Vagina (tissue), 2 donors: ENCODE data around the gene ZNF777. TPM values are rescaled to one million over a fixed set of nuclear protein-coding genes. Genes with fewer than 3 reads are reported as not detected.
A peak's percentile ranks its signal among the peaks of the same experiment; 100 is the strongest.

Experiments used
- DNase-seq, 2 donors: peaks; one replicate each; pipeline ENCODE4 v3.0.0-alpha.2; 2017; ENCODE audit errors: extremely low spot score in 2 of 2
- H3K27ac ChIP-seq: fragments of 200-600 bp; sonication (generic); one replicate; pipeline ENCODE4 v1.5.1; 2019
- H3K27me3 ChIP-seq: fragments of 200-600 bp; sonication (generic); one replicate; pipeline ENCODE4 v1.5.1; 2019
- H3K36me3 ChIP-seq, 2 donors: fragments of 200-600 bp; sonication (generic); one replicate each; pipeline ENCODE4 v1.5.1; 2017 to 2019
- H3K4me1 ChIP-seq: fragments of 200-600 bp; sonication (generic); one replicate; pipeline ENCODE4 v1.5.1; 2019
- H3K4me3 ChIP-seq, 2 donors: fragments of 200-600 bp; sonication (generic); 1 replicate in 1 of 2; 2 replicates in 1 of 2; pipeline ENCODE4 v1.5.1; 2016 to 2019
- H3K9me3 ChIP-seq: fragments of 200-600 bp; sonication (generic); one replicate; pipeline ENCODE4 v1.5.1; 2019
- POLR2A ChIP-seq, 2 donors: fragments of 450-650 bp; IDR thresholded peaks; one replicate each; pipeline ENCODE4 v1.6.1; 2017; ENCODE audit warnings: antibody characterized with exemption in 2 of 2, mild to moderate bottlenecking in 2 of 2, moderate library complexity in 2 of 2
- POLR2AphosphoS5 ChIP-seq, 2 donors: sonication (generic); formaldehyde crosslinking; IDR thresholded peaks; one replicate each; pipeline ENCODE4 v1.9.0; 2017; ENCODE audit warnings: antibody characterized with exemption in 2 of 2, mild to moderate bottlenecking in 2 of 2, low read depth in 1 of 2; ENCODE audit not compliant: insufficient read depth in 1 of 2
- intact Hi-C: fragments of 100-400 bp; cut with DNase I; formaldehyde crosslinking; loops from one replicate; pipeline ENCODE4 v1.15.1; 2023
- total RNA-seq: library from RNA; depleted of rRNA; stranded (reverse); fragments of >200 nt; gene quantifications from one replicate; pipeline ENCODE4 v1.2.3, GENCODE V29; 2016
- TF ChIP-seq, protein P1 (sequence below), 3 experiments: fragments of 450-650 bp in 2 of 3; fragments of 200-600 bp in 1 of 3; sonication (generic) in 1 of 3; IDR thresholded peaks; one replicate each; pipeline ENCODE4 v1.5.1; 2017 to 2019; ENCODE audit warnings: antibody characterized with exemption in 3 of 3, mild to moderate bottlenecking in 2 of 3, moderate library complexity in 2 of 3

The ZNF777 gene
- total RNA-seq, 1 donor from 2014 or later, result 13.5 TPM

DNA sequence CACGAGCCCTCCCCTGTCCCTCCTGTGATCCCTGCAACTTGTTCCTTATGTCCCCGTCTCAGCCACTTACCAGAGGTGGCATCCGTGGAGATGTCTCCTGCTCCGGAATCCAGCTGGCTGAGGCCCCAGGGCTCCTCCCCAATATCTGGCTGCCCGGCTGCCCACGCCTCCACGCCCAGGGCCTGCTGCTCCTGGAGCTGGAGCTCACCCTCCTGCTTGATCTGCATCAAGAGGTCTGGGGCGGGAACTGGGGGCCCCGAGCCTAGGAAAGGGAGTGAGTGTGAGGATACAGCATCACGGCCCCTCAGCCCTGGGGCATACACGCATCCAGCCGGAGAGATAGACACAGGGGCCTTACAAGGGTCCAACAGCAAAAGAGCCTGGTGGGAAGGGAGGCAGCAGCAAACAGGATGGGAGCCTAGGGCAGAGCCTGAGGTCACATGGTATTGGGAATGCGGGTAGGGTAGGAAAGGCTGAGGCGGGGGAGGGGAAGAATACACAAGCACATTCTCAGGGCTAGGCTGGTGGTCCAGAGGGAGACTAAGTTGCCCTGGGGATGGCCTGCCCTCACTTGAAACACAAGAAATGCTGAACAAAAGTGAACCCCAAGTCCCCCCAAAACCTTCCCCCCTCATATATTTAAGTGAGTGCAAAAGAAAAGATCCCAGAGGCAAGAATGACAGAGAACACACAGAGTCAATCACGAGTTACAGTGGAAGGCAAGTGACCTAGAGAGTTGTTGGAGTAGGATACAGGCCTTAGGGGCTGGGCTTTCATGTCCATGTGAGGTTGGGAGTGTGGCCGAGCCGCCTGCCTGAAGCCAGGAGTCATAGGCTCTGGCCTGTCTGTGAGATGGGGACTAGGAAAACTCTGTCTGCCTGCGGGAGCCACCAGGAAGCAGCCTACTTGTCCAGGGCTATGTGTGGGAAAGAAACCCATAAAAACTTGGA, 16.9 kb upstream of the ZNF777 start:
- peak in 1 of 2 donors; percentile 74 for DNase-seq
- H3K27ac ChIP-seq, result no peak overlapping the region
- H3K9me3 ChIP-seq, result no peaks in the 10 kb centered on the region
- intact Hi-C loops, result no loop called here
- H3K4me1 ChIP-seq, result no peaks in the 10 kb centered on the region
- H3K27me3 ChIP-seq, result no peaks in the 10 kb centered on the region
- H3K4me3 ChIP-seq, result no peak overlapping the region
- TF ChIP-seq POLR2AphosphoS5 (IDR thresholded peaks at IDR 0.05; ENCODE audit: insufficient read depth in 1 of 2, low read depth in 1 of 2), result no peak
- TF ChIP-seq POLR2A (IDR thresholded peaks at IDR 0.05), result no peak
- TF ChIP-seq, protein P1, sequence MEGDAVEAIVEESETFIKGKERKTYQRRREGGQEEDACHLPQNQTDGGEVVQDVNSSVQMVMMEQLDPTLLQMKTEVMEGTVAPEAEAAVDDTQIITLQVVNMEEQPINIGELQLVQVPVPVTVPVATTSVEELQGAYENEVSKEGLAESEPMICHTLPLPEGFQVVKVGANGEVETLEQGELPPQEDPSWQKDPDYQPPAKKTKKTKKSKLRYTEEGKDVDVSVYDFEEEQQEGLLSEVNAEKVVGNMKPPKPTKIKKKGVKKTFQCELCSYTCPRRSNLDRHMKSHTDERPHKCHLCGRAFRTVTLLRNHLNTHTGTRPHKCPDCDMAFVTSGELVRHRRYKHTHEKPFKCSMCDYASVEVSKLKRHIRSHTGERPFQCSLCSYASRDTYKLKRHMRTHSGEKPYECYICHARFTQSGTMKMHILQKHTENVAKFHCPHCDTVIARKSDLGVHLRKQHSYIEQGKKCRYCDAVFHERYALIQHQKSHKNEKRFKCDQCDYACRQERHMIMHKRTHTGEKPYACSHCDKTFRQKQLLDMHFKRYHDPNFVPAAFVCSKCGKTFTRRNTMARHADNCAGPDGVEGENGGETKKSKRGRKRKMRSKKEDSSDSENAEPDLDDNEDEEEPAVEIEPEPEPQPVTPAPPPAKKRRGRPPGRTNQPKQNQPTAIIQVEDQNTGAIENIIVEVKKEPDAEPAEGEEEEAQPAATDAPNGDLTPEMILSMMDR (IDR thresholded peaks at IDR 0.05), result no peak
- peaks cover 0 to 43% of the 10 kb centered on the region in 2 donors for H3K36me3 ChIP-seq

GRCh38 chr7:149476791-149477190, 15.9 kb upstream of the ZNF777 start:
- intact Hi-C loops, result no loop called here
- Histone ChIP-seq H3K4me3 (no peak overlapping the region), H3K36me3 (peaks cover 0 to 48% of the 10 kb centered on the region in 2 donors), H3K27ac (no peak overlapping the region), H3K9me3 (no peaks in the 10 kb centered on the region), H3K4me1 (no peaks in the 10 kb centered on the region), H3K27me3 (no peaks in the 10 kb centered on the region)
- DNase-seq, result peak in 1 of 2 donors; percentile 54
- no peak for TF ChIP-seq POLR2A (IDR thresholded peaks at IDR 0.05)
- TF ChIP-seq POLR2AphosphoS5 (IDR thresholded peaks at IDR 0.05; ENCODE audit: insufficient read depth in 1 of 2, low read depth in 1 of 2), result no peak
- TF ChIP-seq, protein P1 (IDR thresholded peaks at IDR 0.05), result no peak

GRCh38 chr7:149475121-149476045, 14.5 kb upstream of the ZNF777 start:
- intact Hi-C loops, result no loop called here
- no peaks in the 10 kb centered on the region for H3K27me3 ChIP-seq
- H3K9me3 ChIP-seq, result no peaks in the 10 kb centered on the region
- no peaks in the 10 kb centered on the region for H3K4me1 ChIP-seq
- no peak overlapping the region for H3K4me3 ChIP-seq
- TF ChIP-seq, protein P1 (IDR thresholded peaks at IDR 0.05), result no peak
- TF ChIP-seq POLR2AphosphoS5 (IDR thresholded peaks at IDR 0.05; ENCODE audit: insufficient read depth in 1 of 2, low read depth in 1 of 2), result no peak
- TF ChIP-seq POLR2A (IDR thresholded peaks at IDR 0.05), result no peak
- H3K36me3 ChIP-seq, result peaks cover 0 to 48% of the 10 kb centered on the region in 2 donors
- H3K27ac ChIP-seq, result no peak overlapping the region
- no peak for DNase-seq

GRCh38 chr7:149474309-149475120, 13.7 kb upstream of the ZNF777 start:
- DNase-seq, result peak in 1 of 2 donors; percentile 81
- TF ChIP-seq, protein P1 (IDR thresholded peaks at IDR 0.05), result no peak
- no peak for TF ChIP-seq POLR2A (IDR thresholded peaks at IDR 0.05)
- no peak for TF ChIP-seq POLR2AphosphoS5 (IDR thresholded peaks at IDR 0.05; ENCODE audit: insufficient read depth in 1 of 2, low read depth in 1 of 2)
- intact Hi-C loops, result no loop called here
- no peaks in the 10 kb centered on the region for H3K27me3 ChIP-seq
- H3K36me3 ChIP-seq, result peaks cover 0 to 48% of the 10 kb centered on the region in 2 donors
- H3K27ac ChIP-seq, result no peak overlapping the region
- H3K4me3 ChIP-seq, result no peak overlapping the region
- H3K9me3 ChIP-seq, result no peaks in the 10 kb centered on the region
- H3K4me1 ChIP-seq, result no peaks in the 10 kb centered on the region
